GM12878 (cell line): ENCODE results near the gene TIGD7. TPM values are rescaled to one million over a fixed set of nuclear protein-coding genes. Genes with fewer than 3 reads are reported as not detected.

Experiments
- ATAC-seq: fragments of 200-7000 bp; cut with Tn5 transposase; 3 replicates; pipeline ENCODE4 v1.9.1; 2020; ENCODE audit warnings: mild to moderate bottlenecking, moderate library complexity
- Bru-seq: library from RNA; stranded (reverse); fragments of 400-500 nt; gene quantifications from one replicate; lab custom pipeline; 2021; lab: Mats Ljungman, UMichigan
- BruChase-seq, 2 experiments: library from RNA; stranded (reverse); fragments of 400-500 nt; gene quantifications; one replicate each; lab custom pipeline; 2021; lab: Mats Ljungman, UMichigan
- BruUV-seq: library from RNA; stranded (reverse); fragments of 400-500 nt; replicated peaks from 2 replicates; lab custom pipeline; 2021; lab: Mats Ljungman, UMichigan
- CTCF ChIA-PET: fragments of 300-600 bp; sonication (Branson Sonifier 250); formaldehyde crosslinking; extraction: SDS; loops from one replicate; lab custom pipeline; 2021; ENCODE audit warnings: inconsistent platforms; lab: Yijun Ruan, JAX
- POLR2A ChIA-PET: fragments of 350-600 bp; formaldehyde crosslinking; extraction: SDS; loops from one replicate; lab custom pipeline; 2021; ENCODE audit warnings: inconsistent platforms; lab: Charles Lee
- RAD21 ChIA-PET: fragments of 300-600 bp; sonication (Branson Sonifier 250); formaldehyde crosslinking; loops from one replicate; lab custom pipeline; 2023; ENCODE audit warnings: antibody characterized with exemption; ENCODE audit not compliant: unreplicated experiment; lab: Charles Lee
- SMC1A ChIA-PET: fragments of 300-600 bp; sonication (Branson Sonifier 250); formaldehyde crosslinking; loops from one replicate; lab custom pipeline; 2023; ENCODE audit not compliant: unreplicated experiment, uncharacterized antibody; lab: Charles Lee
- DNase-seq: peaks from one replicate; pipeline ENCODE4 v3.0.0-alpha.2; 2011; ENCODE audit warnings: low read depth, low spot score
- FAIRE-seq: peaks from 3 replicates; lab custom pipeline; 2011; peaks lifted over from hg19 to GRCh38; lab: Jason Lieb, UNC
- H2AFZ ChIP-seq: 2 replicates; pipeline ENCODE4 v1.6.0; 2011; ENCODE audit warnings: low read depth, low read length, control low read depth; ENCODE audit not compliant: control insufficient read depth
- H3K27ac ChIP-seq: 2 replicates; pipeline ENCODE4 v1.5.1; 2011; ENCODE audit warnings: control low read depth; ENCODE audit not compliant: control insufficient read depth, insufficient read depth
- H3K27me3 ChIP-seq, 2 experiments: replicated peaks in 1 of 2; 2 replicates each; pipeline versions ENCODE4 v1.6.0 to v1.6.1; 2011; ENCODE audit warnings: low read length in 1 of 2; ENCODE audit not compliant: control insufficient read depth in 2 of 2, insufficient read depth in 2 of 2
- H3K36me3 ChIP-seq, 2 experiments: 2 replicates each; pipeline ENCODE4 v1.5.1; 2011; ENCODE audit warnings: low read length in 1 of 2; ENCODE audit not compliant: control insufficient read depth in 2 of 2, insufficient read depth in 2 of 2
- H3K4me1 ChIP-seq: 2 replicates; pipeline ENCODE4 v1.6.1; 2011; ENCODE audit warnings: mild to moderate bottlenecking, low read length, moderate library complexity, mixed read lengths; ENCODE audit not compliant: control insufficient read depth, insufficient read depth
- H3K4me2 ChIP-seq: 2 replicates; pipeline ENCODE4 v1.6.0; 2011; ENCODE audit warnings: control low read depth; ENCODE audit not compliant: control insufficient read depth, insufficient read depth
- H3K4me3 ChIP-seq: fragments of 200-600 bp; sonication (generic); 2 replicates; pipeline ENCODE4 v1.5.1; 2016
- H3K79me2 ChIP-seq: 2 replicates; pipeline ENCODE4 v1.6.0; 2011; ENCODE audit warnings: low read length; ENCODE audit not compliant: control insufficient read depth, insufficient read depth
- H3K9ac ChIP-seq: 2 replicates; pipeline ENCODE4 v1.8.0; 2011; ENCODE audit warnings: low read length, control low read depth, mixed read lengths; ENCODE audit not compliant: control insufficient read depth, insufficient read depth
- H3K9me3 ChIP-seq: replicated peaks from 3 replicates; pipeline ENCODE4 v1.5.1; 2011; ENCODE audit warnings: mild to moderate bottlenecking, low read length; ENCODE audit not compliant: control insufficient read depth, insufficient read depth
- H4K20me1 ChIP-seq: 2 replicates; pipeline ENCODE4 v1.6.0; 2011; ENCODE audit not compliant: control insufficient read depth, insufficient read depth
- DPF2 ChIP-seq: fragments of 450-650 bp; IDR thresholded peaks from 2 replicates; pipeline ENCODE4 v1.6.1; 2017; ENCODE audit warnings: mild to moderate bottlenecking
- EGR1 ChIP-seq, 2 experiments: IDR thresholded peaks; 1 replicate in 1 of 2; 2 replicates in 1 of 2; pipeline ENCODE4 v1.6.1; 2011 to 2012; ENCODE audit warnings: low read depth in 2 of 2, low read length in 2 of 2, borderline replicate concordance in 1 of 2, mild to moderate bottlenecking in 1 of 2, moderate library complexity in 1 of 2
- HCFC1 ChIP-seq: fragments of 150-350 bp; IDR thresholded peaks from 2 replicates; pipeline ENCODE4 v1.6.1; 2014; ENCODE audit warnings: low read length
- JUND ChIP-seq: IDR thresholded peaks from 2 replicates; pipeline ENCODE4 v1.6.1; 2012; ENCODE audit warnings: low read depth, mild to moderate bottlenecking, low read length, improper control_type of control experiment, moderate library complexity
- MTA2 ChIP-seq: fragments of 450-650 bp; IDR thresholded peaks from 2 replicates; pipeline ENCODE4 v1.6.1; 2016; ENCODE audit warnings: low read depth, mild to moderate bottlenecking, moderate library complexity
- NKRF ChIP-seq: fragments of 450-650 bp; conservative IDR thresholded peaks from 2 replicates; pipeline ENCODE4 v1.6.1; 2017; ENCODE audit warnings: mild to moderate bottlenecking, moderate library complexity
- PAX8 ChIP-seq: fragments of 450-650 bp; IDR thresholded peaks from 2 replicates; pipeline ENCODE4 v1.6.1; 2017; ENCODE audit warnings: mild to moderate bottlenecking, moderate library complexity
- PBX3 ChIP-seq: IDR thresholded peaks from 2 replicates; pipeline ENCODE4 v1.6.1; 2011; ENCODE audit warnings: mild to moderate bottlenecking, low read depth, low read length, moderate library complexity; ENCODE audit not compliant: insufficient replicate concordance
- POLR2AphosphoS5 ChIP-seq: IDR thresholded peaks from 2 replicates; pipeline ENCODE4 v1.6.1; 2011; ENCODE audit warnings: mild to moderate bottlenecking, low read length, inconsistent platforms
- RUNX3 ChIP-seq: IDR thresholded peaks from 2 replicates; pipeline ENCODE4 v1.6.1; 2012; ENCODE audit warnings: low read length, inconsistent platforms
- SIX5 ChIP-seq: IDR thresholded peaks from 2 replicates; pipeline ENCODE4 v1.6.1; 2011; ENCODE audit warnings: mild to moderate bottlenecking, low read depth, low read length, moderate library complexity; ENCODE audit not compliant: severe bottlenecking
- TAF1 ChIP-seq: IDR thresholded peaks from 2 replicates; pipeline ENCODE4 v1.6.1; 2011; ENCODE audit warnings: mild to moderate bottlenecking, low read depth, low read length, borderline replicate concordance
- ZBED1 ChIP-seq: IDR thresholded peaks from 2 replicates; pipeline ENCODE4 v1.6.1; 2016; ENCODE audit warnings: borderline replicate concordance
- WGBS: methylation state at CpG from one replicate; pipeline ENCODE4 v1.1.6; 2016; ENCODE audit warnings: low lambda C conversion rate; ENCODE audit not compliant: insufficient replicate concordance, insufficient coverage; ENCODE audit errors: missing lambda C conversion rate; 5-methylcytosine and 5-hydroxymethylcytosine counted together
- in situ Hi-C: fragments of 300-500 bp; cut with MboI; formaldehyde crosslinking; loops from 9 replicates; pipeline ENCODE4 v1.14.3; 2018; ENCODE audit warnings: mixed read lengths
- intact Hi-C: fragments of 100-400 bp; cut with micrococcal nuclease; formaldehyde crosslinking; loops from one replicate; pipeline ENCODE4 v1.14.2; 2022; ENCODE audit not compliant: unreplicated experiment
- long read RNA-seq, 2 experiments: library from polyadenylated mRNA; unstranded; transcript quantifications; one replicate each; pipeline ENCODE4 v2.0.0, GENCODE V29; 2019 to 2020
- polyA minus RNA-seq, 3 experiments: library from RNA; depleted of rRNA, polyadenylated mRNA; stranded (reverse); fragments of >200 nt; gene quantifications; 2 replicates each; pipeline ENCODE4 v1.2.3, GENCODE V29; 2011
- polyA plus RNA-seq, 11 experiments: library from polyadenylated mRNA; depleted of rRNA in 4 of 11; unstranded in 6 of 11; stranded (reverse) in 5 of 11; fragments of >200 nt; fragmentation: Nextera tagmentation in 4 of 11; fragmentation: Illumina TruSeq in 1 of 11; extraction: Ambion mirVana in 4 of 11; extraction: Trizol in 1 of 11; gene quantifications; 1 replicate in 1 of 11; 2 replicates in 10 of 11; pipeline versions ENCODE4 v1.2.1 to v1.2.3, GENCODE V29; 2011 to 2016; ENCODE audit warnings: inconsistent platforms in 2 of 11, missing spikeins in 2 of 11, low read depth in 1 of 11
- total RNA-seq, 4 experiments: library from RNA; depleted of rRNA in 3 of 4; stranded (reverse); fragments of >200 nt in 3 of 4; fragmentation: Illumina TruSeq in 1 of 4; extraction: Trizol in 1 of 4; gene quantifications; 2 replicates each; pipeline versions ENCODE4 v1.2.1 to v1.2.3, GENCODE V29; 2013 to 2021

The TIGD7 gene
- 18.7 and 19.3 TPM in 2 replicates for total RNA-seq (2013; cell fraction: nucleolus; rRNA removed)
- 2.5 and 2.8 TPM in 2 replicates for total RNA-seq (2014; rRNA removed)
- 2.5 and 3.1 TPM in 2 replicates for total RNA-seq (2014; rRNA removed; fragmentation: Illumina TruSeq; extraction: Trizol)
- 1.9 and 2.0 TPM in 2 replicates for total RNA-seq (2021)
- 0.93 TPM for polyA plus RNA-seq (2011; ENCODE audit: low read depth)
- polyA plus RNA-seq (2011; rRNA removed), result 3.8 and 5.3 TPM in 2 replicates
- 1.3 and 1.8 TPM in 2 replicates for polyA plus RNA-seq (2011; cell fraction: cytosol; rRNA removed)
- 4.5 and 5.3 TPM in 2 replicates for polyA plus RNA-seq (2011; cell fraction: nucleus; rRNA removed)
- polyA plus RNA-seq (2012), result 1.4 and 2.6 TPM in 2 replicates
- polyA plus RNA-seq (2014; fragmentation: Illumina TruSeq; extraction: Trizol), result 3.6 and 4.3 TPM in 2 replicates
- polyA plus RNA-seq (2014; fragmentation: Nextera tagmentation; extraction: Ambion mirVana), result under 1 TPM; 0.37 to 0.77 TPM
- 2.0 and 3.0 TPM in 2 replicates for polyA plus RNA-seq (2014; rRNA removed)
- 1 to 10 TPM; 3.0 to 3.4 TPM for polyA plus RNA-seq (2016; fragmentation: Nextera tagmentation; extraction: Ambion mirVana)
- 5.6 and 7.6 TPM in 2 replicates for polyA minus RNA-seq (2011; rRNA and poly(A)+ RNA removed)
- 0.62 and 1.1 TPM in 2 replicates for polyA minus RNA-seq (2011; cell fraction: cytosol; rRNA and poly(A)+ RNA removed)
- polyA minus RNA-seq (2011; cell fraction: nucleus; rRNA and poly(A)+ RNA removed), result 4.5 and 6.7 TPM in 2 replicates
- percentile 82 among the genes with signal in this experiment for Bru-seq, nascent RNA
- BruChase-seq, experiment 1, labeled RNA remaining after a 6-hour chase, result percentile 64 among the genes with signal in this experiment
- percentile 69 among the genes with signal in this experiment for BruChase-seq, experiment 2, labeled RNA remaining after a 2-hour chase
- long read RNA-seq, experiment 1, result 0 reads
- long read RNA-seq, experiment 2, partial matches to known transcripts, result 0 of 9 reads
- long read RNA-seq, experiment 2, other reads (novel, unspliced or antisense), result 6 of 9 reads

GRCh38 chr16:3305109-3306068, at the start of gene TIGD7, which contains the start of gene ZNF75A:
TIGD7 (minus strand) TSS chr16:3305430; CDS start chr16:3300614, 4,816 bp downstream.
ZNF75A (plus strand) TSS chr16:3305497; CDS start chr16:3308429, 2,932 bp downstream.
- DNase-seq (peak; percentile 45), FAIRE-seq (peak; percentile 41), ATAC-seq (peak; percentile 99)
- Histone ChIP-seq H3K4me2 (peak within 1 kb of the TSS; percentile 91), H3K36me3 (peaks cover 0 to 6% of the 10 kb centered on the region in 2 experiments; a peak in 1 of 4 replicates), H2AFZ (peak within 1 kb of the TSS; percentile 97), H3K9ac (peak within 1 kb of the TSS; percentile 76), H3K27ac (peak within 1 kb of the TSS; percentile 90), H4K20me1 (no peaks in the 10 kb centered on the region), H3K27me3 (no peaks in the 10 kb centered on the region), H3K9me3 (peaks cover 45% of the 10 kb centered on the region), H3K4me1 (peaks cover 6% of the 10 kb centered on the region; the same call in 1 of the 2 replicates), H3K4me3 (peak within 1 kb of the TSS; percentile 79), H3K79me2 (peaks cover 2% of the 10 kb centered on the region)
- TSS peak; percentile 64 for BruUV-seq
- intact Hi-C loops (loop anchor here (1.0 kb wide), 1 partner anchor 41 kb away; no protein-coding TSS in a partner anchor), in situ Hi-C loops (no loop called here)
- ChIA-PET POLR2A (interaction anchor here (0.5 to 2.7 kb wide), 7 partner anchors 22 to 205 kb away, joined by 3 to 9 read pairs (median 4); partner anchors contain the start of genes ZNF174, ZNF200, ZNF263 and ZSCAN32), SMC1A (interaction anchor here (1.0 kb wide), 1 partner anchor 104 kb away, joined by 3 read pairs; no protein-coding TSS in a partner anchor), CTCF (interaction anchor here (0.9 to 1.9 kb wide), 4 partner anchors 23 to 176 kb away, joined by 3 to 6 read pairs (median 4); no protein-coding TSS in a partner anchor), RAD21 (interaction anchor here (0.7 to 1.1 kb wide), 3 partner anchors 23 to 96 kb away, joined by 4 read pairs; partner anchors contain the start of genes ZNF174, ZNF263 and ZSCAN32)
- WGBS, result 5% methylated on average over 87 of the region's 103 CpGs
- TF ChIP-seq PBX3 (no peak), SIX5 (no peak), TAF1 (peak; percentile 79), NKRF (peak; percentile 64; the same call in 1 of the 2 replicates), MTA2 (no peak), DPF2 (peak; percentile 72), HCFC1 (peak; percentile 43), RUNX3 (peak; percentile 57; the same call in 1 of the 2 replicates), EGR1 (IDR thresholded peaks at IDR 0.05; ENCODE audit: borderline replicate concordance in 1 of 2, low read depth in 2 of 2, low read length in 2 of 2) (peak in 1 of 2 experiments; percentile 43; a peak in 1 of 3 replicates), PAX8 (no peak), JUND (no peak), ZBED1 (no peak), POLR2AphosphoS5 (peak; percentile 95)
